SK-N-SH (cell line): ENCODE measurements around the gene CXCL16. TPM values are rescaled to one million over a fixed set of nuclear protein-coding genes. Genes with fewer than 3 reads are reported as not detected.

Experiments
- CTCF ChIA-PET: fragments of 300-600, 350-600 bp; formaldehyde crosslinking; extraction: SDS; loops from one replicate; lab custom pipeline; 2021; lab: Yijun Ruan, JAX
- POLR2A ChIA-PET: fragments of 350-600 bp; sonication (Branson Sonifier 250); formaldehyde crosslinking; extraction: SDS; loops from one replicate; lab custom pipeline; 2020; ENCODE audit warnings: antibody characterized with exemption, inconsistent platforms; lab: Yijun Ruan, JAX
- DNase-seq: peaks from one replicate; pipeline ENCODE4 v3.0.0; 2012
- H2AFZ ChIP-seq: fragments of 200-600 bp; sonication (generic); 2 replicates; pipeline ENCODE4 v1.8.1; 2016; ENCODE audit warnings: antibody characterized with exemption, mild to moderate bottlenecking, low read depth
- H3F3A ChIP-seq: fragments of 200-600 bp; sonication (generic); replicated peaks from 2 replicates; pipeline ENCODE3; 2016; ENCODE audit warnings: antibody characterized with exemption, mild to moderate bottlenecking; ENCODE audit not compliant: insufficient read depth
- H3K27ac ChIP-seq, 2 experiments: fragments of 200-500 bp in 1 of 2; fragments of 200-600 bp in 1 of 2; sonication (Bioruptor generic) in 1 of 2; sonication (generic), shearing (Covaris generic) in 1 of 2; 2 replicates each; pipeline versions ENCODE4 v1.5.1 to v1.6.1; 2014 to 2016; ENCODE audit warnings: low read depth in 2 of 2, inconsistent platforms in 1 of 2, low read length in 1 of 2, mild to moderate bottlenecking in 1 of 2, mixed read lengths in 1 of 2
- H3K27me3 ChIP-seq: fragments of 200-600 bp; sonication (generic), shearing (Covaris generic); 2 replicates; pipeline ENCODE4 v1.6.1; 2016; ENCODE audit warnings: mixed run types; ENCODE audit not compliant: insufficient read depth
- H3K36me3 ChIP-seq, 2 experiments: fragments of 200-500 bp in 1 of 2; fragments of 200-600 bp in 1 of 2; sonication (Bioruptor generic) in 1 of 2; sonication (generic) in 1 of 2; replicated peaks in 1 of 2; 2 replicates each; pipeline versions ENCODE3 to v1.5.1; 2014 to 2016; ENCODE audit warnings: low read length in 1 of 2, mild to moderate bottlenecking in 1 of 2; ENCODE audit not compliant: insufficient read depth in 2 of 2, control insufficient read depth in 1 of 2
- H3K4me1 ChIP-seq, 2 experiments: fragments of 200-500 bp in 1 of 2; fragments of 200-600 bp in 1 of 2; sonication (Bioruptor generic) in 1 of 2; sonication (generic), shearing (Covaris generic) in 1 of 2; 2 replicates each; pipeline versions ENCODE4 v1.5.1 to v1.6.1; 2014 to 2016; ENCODE audit warnings: low read depth in 1 of 2, low read length in 1 of 2, mixed run types in 1 of 2; ENCODE audit not compliant: insufficient read depth in 2 of 2, control insufficient read depth in 1 of 2
- H3K4me2 ChIP-seq: fragments of 200-600 bp; sonication (generic), shearing (Covaris generic); 2 replicates; pipeline ENCODE4 v1.6.1; 2017; ENCODE audit warnings: mixed run types
- H3K4me3 ChIP-seq, 2 experiments: fragments of 200-500 bp in 1 of 2; fragments of 200-600 bp in 1 of 2; sonication (Bioruptor generic) in 1 of 2; sonication (generic), shearing (Covaris generic) in 1 of 2; 2 replicates each; pipeline versions ENCODE4 v1.5.1 to v1.8.1; 2014 to 2016; ENCODE audit warnings: low read depth in 2 of 2, inconsistent platforms in 1 of 2, low read length in 1 of 2, mild to moderate bottlenecking in 1 of 2, mixed read lengths in 1 of 2, moderate library complexity in 1 of 2
- H3K79me2 ChIP-seq: fragments of 200-600 bp; sonication (generic); 2 replicates; pipeline ENCODE4 v1.8.1; 2017; ENCODE audit warnings: mild to moderate bottlenecking; ENCODE audit not compliant: insufficient read depth
- H3K9ac ChIP-seq: fragments of 200-600 bp; sonication (generic); 2 replicates; pipeline ENCODE4 v1.6.1; 2017; ENCODE audit warnings: mixed run types
- H3K9me2 ChIP-seq: fragments of 200-600 bp; sonication (generic); 2 replicates; pipeline ENCODE4 v1.6.1; 2017; ENCODE audit warnings: mixed run types
- H3K9me3 ChIP-seq: fragments of 200-600 bp; sonication (generic); 2 replicates; pipeline ENCODE4 v1.6.1; 2017; ENCODE audit warnings: mixed run types, mild to moderate bottlenecking, moderate library complexity
- H4K20me1 ChIP-seq: fragments of 200-600 bp; sonication (generic); 2 replicates; pipeline ENCODE4 v1.6.1; 2017; ENCODE audit warnings: mild to moderate bottlenecking, mixed run types; ENCODE audit not compliant: insufficient read depth
- MXI1 ChIP-seq: IDR thresholded peaks from 2 replicates; pipeline ENCODE4 v1.6.1; 2012; ENCODE audit warnings: mild to moderate bottlenecking, low read depth, low read length, improper control_type of control experiment
- RFX5 ChIP-seq: IDR thresholded peaks from 2 replicates; pipeline ENCODE4 v1.6.1; 2012; ENCODE audit warnings: mild to moderate bottlenecking, improper control_type of control experiment, low read length
- WGBS: methylation state at CpG from one replicate; pipeline ENCODE4 v1.1.6; 2017; ENCODE audit warnings: low lambda C conversion rate; 5-methylcytosine and 5-hydroxymethylcytosine counted together
- polyA plus RNA-seq, 3 experiments: library from polyadenylated mRNA; depleted of rRNA; stranded (reverse); fragments of >200 nt; gene quantifications; 2 replicates each; pipeline ENCODE4 v1.2.3, GENCODE V29; 2012
- TF ChIP-seq, protein P1 (sequence below): IDR thresholded peaks from 2 replicates; pipeline ENCODE4 v1.4.0; 2012; ENCODE audit warnings: low read depth, borderline replicate concordance
- TF ChIP-seq, protein P2 (sequence below): fragments of 200-600 bp; sonication (generic); IDR thresholded peaks from 2 replicates; pipeline ENCODE4 v1.6.1; 2017; ENCODE audit warnings: antibody characterized with exemption, mild to moderate bottlenecking, moderate library complexity

The CXCL16 gene
- polyA plus RNA-seq, 1 of the 3 experiments (the other 2 are of a cell fraction) = 4.3 TPM

DNA sequence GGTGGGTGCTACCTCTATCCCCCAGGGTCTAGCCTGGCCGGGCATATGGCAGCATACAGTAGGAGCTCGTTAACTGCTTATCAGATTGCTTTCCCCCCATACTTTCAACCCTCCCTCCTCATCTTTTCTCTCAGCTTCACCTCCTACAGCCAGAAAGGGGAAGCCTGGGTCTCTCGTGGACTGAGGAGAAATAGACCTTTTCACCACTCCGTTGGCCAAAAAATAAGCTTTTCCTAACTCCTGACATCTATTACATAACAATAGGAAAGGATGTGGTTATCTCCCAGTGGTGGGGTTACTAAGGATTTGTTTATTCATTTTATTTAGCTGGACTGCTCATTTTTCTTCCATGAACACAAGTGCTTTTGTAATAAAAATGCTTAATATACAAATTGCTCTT is 9.0 kb upstream of the CXCL16 start:
- Histone ChIP-seq H4K20me1 (no peaks in the 10 kb centered on the region), H3K4me2 (no peak overlapping the region), H3K36me3 (no peaks in the 10 kb centered on the region), H3K4me1 (no peaks in the 10 kb centered on the region; a peak in 1 of 4 replicates), H3K4me3 (no peak overlapping the region), H3K9me3 (no peaks in the 10 kb centered on the region), H3K9ac (no peak overlapping the region), H2AFZ (no peak overlapping the region), H3K27ac (no peak overlapping the region), H3F3A (peaks cover 5% of the 10 kb centered on the region), H3K9me2 (no peaks in the 10 kb centered on the region), H3K27me3 (peaks cover 81% of the 10 kb centered on the region), H3K79me2 (no peaks in the 10 kb centered on the region)
- TF ChIP-seq, protein P1, sequence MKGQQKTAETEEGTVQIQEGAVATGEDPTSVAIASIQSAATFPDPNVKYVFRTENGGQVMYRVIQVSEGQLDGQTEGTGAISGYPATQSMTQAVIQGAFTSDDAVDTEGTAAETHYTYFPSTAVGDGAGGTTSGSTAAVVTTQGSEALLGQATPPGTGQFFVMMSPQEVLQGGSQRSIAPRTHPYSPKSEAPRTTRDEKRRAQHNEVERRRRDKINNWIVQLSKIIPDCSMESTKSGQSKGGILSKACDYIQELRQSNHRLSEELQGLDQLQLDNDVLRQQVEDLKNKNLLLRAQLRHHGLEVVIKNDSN = no peak
- POLR2A ChIA-PET = no interaction called here
- WGBS = 11% methylated on average over 4 of the region's 4 CpGs
- no peak for DNase-seq
- CTCF ChIA-PET = interaction anchor here (1.1 to 1.7 kb wide), 2 partner anchors 17 to 154 kb away, joined by 3 to 5 read pairs; partner anchors contain the start of genes CHRNE and MED11

DNA sequence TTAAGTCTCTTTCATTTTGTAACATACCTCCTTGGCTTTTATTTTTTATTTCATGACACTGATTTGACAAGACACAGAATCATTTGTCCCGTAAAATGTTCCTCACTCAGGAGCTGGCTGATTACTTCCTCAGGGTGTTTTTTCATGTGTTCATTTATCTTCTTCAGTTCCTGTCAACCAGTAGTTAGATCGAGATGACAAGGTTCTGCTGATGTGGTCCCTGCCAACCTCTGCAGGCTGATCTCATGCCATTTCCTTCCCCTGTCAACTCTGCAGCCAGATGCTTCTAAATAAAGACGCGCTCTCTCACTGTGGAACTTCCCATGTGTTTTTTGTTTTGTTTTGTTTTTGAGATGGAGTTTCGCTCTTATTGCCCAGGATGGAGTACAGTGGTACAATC is 8.1 kb upstream of the CXCL16 start:
- Histone ChIP-seq H3K9me3 (no peaks in the 10 kb centered on the region), H3F3A (peaks cover 5% of the 10 kb centered on the region), H3K9ac (no peak overlapping the region), H3K27me3 (peaks cover 77% of the 10 kb centered on the region), H3K4me2 (peak overlapping the region; percentile 56; the same call in 1 of the 2 replicates), H3K79me2 (no peaks in the 10 kb centered on the region), H3K36me3 (no peaks in the 10 kb centered on the region), H3K4me1 (no peaks in the 10 kb centered on the region; a peak in 1 of 4 replicates), H3K9me2 (no peaks in the 10 kb centered on the region), H2AFZ (no peak overlapping the region), H3K27ac (no peak overlapping the region), H4K20me1 (no peaks in the 10 kb centered on the region), H3K4me3 (no peak overlapping the region)
- DNase-seq = peak; percentile 62
- ChIA-PET POLR2A (no interaction called here), CTCF (interaction anchor here (1.0 to 1.8 kb wide), 3 partner anchors 10 to 141 kb away, joined by 3 to 5 read pairs (median 4); partner anchors contain the start of gene MED11)
- TF ChIP-seq RFX5 = no peak
- peak; percentile 60; the same call in 1 of the 2 replicates for TF ChIP-seq MXI1
- WGBS = 23% methylated on average over 5 of the region's 5 CpGs

DNA sequence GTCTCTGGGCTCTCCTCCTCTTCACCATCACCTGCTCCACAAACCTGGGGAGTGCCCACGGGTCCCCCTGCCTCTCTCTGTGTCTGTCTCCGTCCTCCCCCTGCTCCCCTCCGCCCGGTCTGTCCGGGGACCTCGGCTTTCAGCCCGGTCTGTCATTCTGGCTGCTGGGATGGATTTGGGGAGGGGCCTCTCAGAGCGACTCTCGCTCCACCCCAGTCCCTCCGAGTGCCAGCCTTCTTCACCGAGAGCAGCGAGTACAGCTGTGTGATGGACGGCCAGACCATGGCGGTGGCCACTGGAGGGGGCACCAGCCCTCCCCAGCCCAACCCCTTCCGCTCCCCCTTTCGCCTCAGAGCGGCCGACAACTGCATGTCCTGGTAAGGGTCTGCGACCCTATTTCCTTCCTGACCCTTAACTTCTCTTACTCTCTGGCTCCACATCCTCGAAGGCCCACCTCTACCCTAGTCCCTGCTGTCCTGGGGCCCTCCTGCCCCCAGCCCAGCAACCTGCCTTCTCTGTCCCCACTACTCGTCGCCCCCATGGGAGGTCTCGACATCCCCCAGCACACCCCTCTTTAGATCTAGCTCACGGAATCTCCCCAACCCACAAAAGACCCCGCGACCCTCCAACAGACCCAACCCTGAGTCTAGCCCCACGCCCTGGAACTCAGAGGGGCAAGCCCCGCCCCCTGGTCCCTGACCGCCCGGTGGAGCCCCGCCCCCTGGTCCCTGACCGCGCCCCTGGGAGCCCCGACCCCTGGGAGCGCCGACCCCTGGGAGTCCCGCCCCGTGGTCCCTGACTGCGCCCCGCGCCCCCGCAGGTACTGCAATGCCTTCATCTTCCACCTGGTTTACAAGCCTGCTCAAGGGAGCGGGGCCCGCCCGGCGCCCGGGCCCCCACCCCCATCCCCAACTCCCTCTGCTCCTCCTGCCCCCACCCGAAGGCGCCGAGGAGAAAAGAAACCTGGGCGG is 5.6 kb upstream of the CXCL16 start:
- TF ChIP-seq, protein P2, sequence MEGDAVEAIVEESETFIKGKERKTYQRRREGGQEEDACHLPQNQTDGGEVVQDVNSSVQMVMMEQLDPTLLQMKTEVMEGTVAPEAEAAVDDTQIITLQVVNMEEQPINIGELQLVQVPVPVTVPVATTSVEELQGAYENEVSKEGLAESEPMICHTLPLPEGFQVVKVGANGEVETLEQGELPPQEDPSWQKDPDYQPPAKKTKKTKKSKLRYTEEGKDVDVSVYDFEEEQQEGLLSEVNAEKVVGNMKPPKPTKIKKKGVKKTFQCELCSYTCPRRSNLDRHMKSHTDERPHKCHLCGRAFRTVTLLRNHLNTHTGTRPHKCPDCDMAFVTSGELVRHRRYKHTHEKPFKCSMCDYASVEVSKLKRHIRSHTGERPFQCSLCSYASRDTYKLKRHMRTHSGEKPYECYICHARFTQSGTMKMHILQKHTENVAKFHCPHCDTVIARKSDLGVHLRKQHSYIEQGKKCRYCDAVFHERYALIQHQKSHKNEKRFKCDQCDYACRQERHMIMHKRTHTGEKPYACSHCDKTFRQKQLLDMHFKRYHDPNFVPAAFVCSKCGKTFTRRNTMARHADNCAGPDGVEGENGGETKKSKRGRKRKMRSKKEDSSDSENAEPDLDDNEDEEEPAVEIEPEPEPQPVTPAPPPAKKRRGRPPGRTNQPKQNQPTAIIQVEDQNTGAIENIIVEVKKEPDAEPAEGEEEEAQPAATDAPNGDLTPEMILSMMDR = no peak
- TF ChIP-seq, all 33 proteins: peak for 0
- peaks cover 6% of the 10 kb centered on the region for H3F3A ChIP-seq
- no peaks in the 10 kb centered on the region for H3K9me2 ChIP-seq
- no peak overlapping the region for H3K4me2 ChIP-seq
- H4K20me1 ChIP-seq = no peaks in the 10 kb centered on the region
- 27% methylated on average over 33 of the region's 51 CpGs for WGBS
- POLR2A ChIA-PET = no interaction called here
- H3K79me2 ChIP-seq = no peaks in the 10 kb centered on the region
- no peak overlapping the region for H2AFZ ChIP-seq
- no peak overlapping the region for H3K4me3 ChIP-seq
- no peaks in the 10 kb centered on the region for H3K9me3 ChIP-seq
- no peaks in the 10 kb centered on the region for H3K36me3 ChIP-seq
- H3K27me3 ChIP-seq = peaks cover 58% of the 10 kb centered on the region
- H3K4me1 ChIP-seq = no peaks in the 10 kb centered on the region; a peak in 1 of 4 replicates
- H3K27ac ChIP-seq = no peak overlapping the region
- CTCF ChIA-PET = interaction anchor here (1.2 to 1.9 kb wide), 4 partner anchors 9 to 179 kb away, joined by 3 to 9 read pairs (median 3); partner anchors contain the start of gene GLTPD2
- peak; percentile 61 for DNase-seq
- no peak overlapping the region for H3K9ac ChIP-seq
